Right cardiac atrium (tissue), 5 donors: ENCODE data around the gene RBSN. TPM values are rescaled to one million over a fixed set of nuclear protein-coding genes. Genes with fewer than 3 reads are reported as not detected.
A peak's percentile ranks its signal among the peaks of the same experiment; 100 is the strongest.
"Not testable (repeated sequence)": the region's sequence is repeated elsewhere in the genome, so short reads cannot be mapped to it uniquely, and the experiment has no call there.

Experiments
- ATAC-seq, 2 donors: fragments of 200-7000 bp; cut with Tn5 transposase; one replicate each; pipeline versions ENCODE4 v1.8.0 to v1.9.1; 2020; ENCODE audit warnings: moderate library complexity in 2 of 2, mild to moderate bottlenecking in 1 of 2
- DNase-seq, 3 donors: peaks; one replicate each; pipeline ENCODE4 v3.0.0-alpha.2; 2020
- H3K27ac ChIP-seq: one replicate; pipeline ENCODE4 v1.5.1; 2013; ENCODE audit warnings: mild to moderate bottlenecking, low read length, control low read depth, moderate library complexity
- H3K27me3 ChIP-seq: one replicate; pipeline ENCODE4 v1.6.1; 2013; ENCODE audit not compliant: control insufficient read depth, insufficient read depth
- H3K4me1 ChIP-seq: one replicate; pipeline ENCODE4 v1.6.1; 2013; ENCODE audit warnings: low read length; ENCODE audit not compliant: control insufficient read depth, insufficient read depth
- H3K4me3 ChIP-seq: one replicate; pipeline ENCODE4 v1.5.1; 2013; ENCODE audit warnings: low read length, control low read depth
- H3K9me3 ChIP-seq: one replicate; pipeline ENCODE4 v1.6.1; 2013; ENCODE audit warnings: low read length; ENCODE audit not compliant: control insufficient read depth
- WGBS: extraction: QIAGEN DNeasy Blood & Tissue Kit; methylation state at CpG from one replicate; pipeline ENCODE4 v1.1.7; 2013; 5-methylcytosine and 5-hydroxymethylcytosine counted together
- intact Hi-C, 4 donors: fragments of 100-400 bp; cut with DNase I; formaldehyde crosslinking; loops; one replicate each; pipeline versions ENCODE4 v1.11.0 to v1.14.0; 2022 to 2023
- long read RNA-seq, 4 donors: library from polyadenylated mRNA; unstranded; transcript quantifications; one replicate each; pipeline ENCODE4 v2.0.0, GENCODE V29; 2020 to 2021
- polyA plus RNA-seq: library from polyadenylated mRNA; stranded (reverse); fragments of 200-250 nt; gene quantifications from one replicate; pipeline ENCODE4 v1.2.3, GENCODE V29; 2013
- total RNA-seq, 4 donors: library from RNA; stranded (reverse); fragmentation: NEBNext Ultra II Directional; extraction: Animal tissue kit (Norgen Biotek cat#: 25700); gene quantifications; one replicate each; pipeline ENCODE4 v1.2.1, GENCODE V29; 2021
- donor health status: healthy with polysubstance abuse.
- donor health status: DM: no; HTN: yes; CAD: no.
- donor health status: DM: no; HTN: no; CAD: no.
- donor health status: DM: no; HTN: yes; CAD: no; lungs with severe emphysema.
- donor health status: DM: yes; HTN: yes; CAD: no.

Gene RBSN
- total RNA-seq = 10 to 100 TPM; 20.1 to 26.7 (median 20.5) TPM
- polyA plus RNA-seq = 7.3 TPM
- long read RNA-seq, donor 1, full-length matches to known transcripts = 5 of 26 reads
- long read RNA-seq, donor 1, partial matches to known transcripts = 9 of 26 reads
- long read RNA-seq, donor 1, other reads (novel, unspliced or antisense) = 12 of 26 reads
- long read RNA-seq, donor 2, partial matches to known transcripts = 2 of 4 reads
- long read RNA-seq, donor 2, other reads (novel, unspliced or antisense) = 1 of 4 reads
- long read RNA-seq, donor 3, full-length matches to known transcripts = 3 of 73 reads
- long read RNA-seq, donor 3, partial matches to known transcripts = 42 of 73 reads
- long read RNA-seq, donor 3, other reads (novel, unspliced or antisense) = 28 of 73 reads
- long read RNA-seq, donor 4, full-length matches to known transcripts = 5 of 7 reads
- long read RNA-seq, donor 4, partial matches to known transcripts = 0 of 7 reads
- long read RNA-seq, donor 4, other reads (novel, unspliced or antisense) = 2 of 7 reads

GRCh38 chr3:15098503-15099363, at the start of gene RBSN:
TSS of gene RBSN (minus strand) at chr3:15099148. CDS start at chr3:15096120, 3,028 bp downstream.
- ATAC-seq = peak; percentile 87 to 88
- DNase-seq = peak; percentile 96 to 98 (median 98)
- peak within 1 kb of the TSS; percentile 76 for H3K27ac ChIP-seq
- under 1% methylated on average over 72 of the region's 72 CpGs for WGBS
- peak within 1 kb of the TSS; percentile 62 for H3K4me3 ChIP-seq
- intact Hi-C loops = no loop called here
- H3K4me1 ChIP-seq = peaks cover 5% of the 10 kb centered on the region
- no peaks in the 10 kb centered on the region for H3K27me3 ChIP-seq
- H3K9me3 ChIP-seq = no peaks in the 10 kb centered on the region

DNA sequence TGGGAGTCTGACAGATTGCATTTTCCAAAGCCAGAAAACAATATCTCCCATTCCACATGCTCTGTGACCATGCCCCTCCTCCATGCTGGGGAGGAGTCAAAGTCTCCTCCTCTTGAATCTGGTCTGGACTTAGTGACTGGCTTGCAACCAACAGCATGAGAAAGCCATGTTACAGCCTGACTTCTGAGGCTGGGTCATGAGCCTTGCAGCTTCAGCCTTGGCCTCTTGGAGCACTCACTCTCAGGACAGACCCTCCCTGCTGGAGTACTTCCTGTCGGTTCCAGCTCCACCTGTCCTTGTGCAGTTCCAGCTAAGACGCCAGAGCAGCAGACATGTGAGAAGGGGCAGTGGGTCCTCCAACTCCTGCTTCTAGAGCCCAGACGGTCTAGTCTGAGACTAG, 49.7 kb upstream of the RBSN start:
- Histone ChIP-seq H3K9me3 (no peaks in the 10 kb centered on the region), H3K27ac (no peak overlapping the region), H3K4me1 (no peaks in the 10 kb centered on the region), H3K4me3 (no peak overlapping the region), H3K27me3 (no peaks in the 10 kb centered on the region)
- 32% methylated on average over 3 of the region's 3 CpGs for WGBS
- DNase-seq = no peak
- intact Hi-C loops = no loop called here
- ATAC-seq = no peak

DNA sequence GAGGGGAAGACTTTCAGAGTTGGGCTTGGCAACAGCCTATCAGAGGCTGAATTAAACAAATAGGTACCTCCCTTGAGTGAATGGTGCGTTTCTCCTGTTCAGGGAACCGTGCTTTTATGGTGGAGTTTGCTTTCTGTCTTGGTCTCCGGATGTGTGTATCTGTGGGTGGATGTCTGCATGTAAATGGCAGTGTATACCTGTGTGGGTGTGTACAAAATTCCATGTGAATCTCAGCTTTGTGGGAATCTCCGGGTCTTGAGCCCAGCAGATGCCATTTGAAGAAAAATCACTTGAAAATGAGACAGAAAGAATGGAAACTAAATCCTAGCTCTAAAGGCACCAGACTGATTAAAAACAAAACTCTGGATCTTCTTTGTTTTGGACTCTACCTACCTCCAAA, 37.9 kb upstream of the RBSN start:
- H3K9me3 ChIP-seq, H3K4me1 ChIP-seq, H3K4me3 ChIP-seq, H3K27ac ChIP-seq, H3K27me3 ChIP-seq, DNase-seq, ATAC-seq, intact Hi-C loops: not testable (repeated sequence)
- WGBS = 73% methylated on average over 4 of the region's 4 CpGs

- ATAC-seq, intact Hi-C loops, DNase-seq, H3K27ac ChIP-seq, H3K27me3 ChIP-seq, H3K4me1 ChIP-seq, H3K9me3 ChIP-seq, H3K4me3 ChIP-seq: not testable (repeated sequence)
- 92% methylated on average over 2 of the region's 2 CpGs for WGBS
Observed at GRCh38 chr3:15134968-15135367, 36.0 kb upstream of the RBSN start.

DNA sequence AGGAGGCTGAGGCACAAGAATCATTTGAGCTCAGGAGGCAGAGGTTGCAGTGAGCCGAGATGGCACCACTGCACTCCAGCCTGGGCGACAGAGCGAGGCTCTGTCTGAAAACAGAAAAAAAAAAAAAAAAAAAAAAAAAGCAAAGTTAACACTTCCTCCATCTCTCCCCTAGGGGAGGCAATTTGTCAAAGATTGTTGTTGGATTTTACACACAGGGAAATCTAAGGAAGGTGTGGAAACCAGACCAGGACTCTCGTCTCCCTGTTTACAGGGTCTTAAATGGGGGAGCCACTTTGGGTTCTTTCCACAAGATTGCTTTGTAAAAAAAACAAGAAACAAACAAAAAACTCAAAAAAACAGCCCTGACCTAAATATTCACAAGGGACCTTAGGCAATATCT, 29.5 kb upstream of the RBSN start:
- DNase-seq, intact Hi-C loops, H3K27ac ChIP-seq, H3K9me3 ChIP-seq, ATAC-seq, H3K4me3 ChIP-seq, H3K27me3 ChIP-seq, H3K4me1 ChIP-seq: not testable (repeated sequence)
- no CpG with 5 or more reads among the region's 4 CpGs for WGBS

DNA sequence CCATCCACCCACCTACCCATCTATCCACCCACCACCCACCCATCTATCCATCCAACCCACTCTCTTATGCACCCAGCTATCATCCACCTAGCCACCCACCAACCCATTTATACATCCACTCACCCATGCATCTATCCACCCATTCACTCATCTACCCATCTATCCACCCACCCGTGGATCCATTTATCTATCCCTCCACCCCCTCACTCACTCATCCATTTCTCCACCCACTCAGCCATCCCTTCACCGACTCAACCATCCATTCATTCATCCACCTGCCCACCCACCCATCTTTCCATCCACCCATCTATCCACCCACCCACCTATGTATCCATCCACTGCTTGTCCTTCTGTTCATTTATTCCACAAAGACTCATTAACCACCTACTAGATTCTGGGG, 28.0 kb upstream of the RBSN start:
- H3K4me1 ChIP-seq, DNase-seq, H3K27ac ChIP-seq, intact Hi-C loops, ATAC-seq, H3K9me3 ChIP-seq, H3K27me3 ChIP-seq, H3K4me3 ChIP-seq: not testable (repeated sequence)
- WGBS = 81% methylated on average over 2 of the region's 2 CpGs

DNA sequence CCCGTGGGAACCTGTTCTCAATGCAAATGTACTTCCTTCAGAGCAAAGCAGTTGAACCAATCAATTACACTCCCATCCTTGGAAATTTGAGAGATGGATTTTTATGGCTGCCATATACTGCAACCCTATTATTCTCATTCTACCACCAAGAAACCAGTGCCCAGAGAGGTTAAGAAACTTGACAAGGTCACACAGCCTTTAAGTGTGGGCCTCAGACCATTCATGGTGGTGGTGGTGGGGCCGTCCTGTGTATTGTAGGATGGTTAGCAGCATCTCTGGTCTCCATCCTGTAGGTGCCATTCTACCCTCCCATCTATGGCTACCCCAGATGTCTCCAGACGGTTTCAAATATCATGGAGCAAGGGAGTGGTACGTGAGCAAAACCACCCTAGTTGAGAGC, 23.4 kb upstream of the RBSN start:
- Histone ChIP-seq H3K27ac (no peak overlapping the region), H3K4me3 (no peak overlapping the region), H3K9me3 (no peaks in the 10 kb centered on the region), H3K4me1 (no peaks in the 10 kb centered on the region), H3K27me3 (no peaks in the 10 kb centered on the region)
- WGBS = 89% methylated on average over 4 of the region's 4 CpGs
- DNase-seq = no peak
- intact Hi-C loops = no loop called here
- ATAC-seq = no peak

DNA sequence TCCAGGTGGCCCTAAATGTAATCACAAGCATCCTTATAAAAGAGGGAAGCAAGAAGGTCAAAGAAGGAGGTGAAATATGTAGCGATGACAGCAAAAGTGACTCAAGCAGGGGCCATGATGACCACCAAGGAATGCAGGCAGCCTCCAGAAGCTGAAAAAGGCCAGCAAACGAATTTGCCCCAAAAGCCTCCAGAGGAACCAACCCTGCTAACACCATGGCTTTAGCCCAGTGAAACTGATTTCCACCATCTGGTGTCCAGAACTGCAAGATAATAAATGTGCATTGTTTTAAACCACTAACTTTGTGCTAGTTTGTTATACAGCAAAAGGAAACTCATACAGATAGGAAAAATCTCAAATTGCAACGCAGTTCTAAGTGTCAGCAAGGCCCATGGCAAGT, 23.0 kb upstream of the RBSN start:
- H3K27ac ChIP-seq = no peak overlapping the region
- WGBS = 66% methylated on average over 3 of the region's 3 CpGs

GRCh38 chr3:15120986-15121385, 22.0 kb upstream of the RBSN start:
- H3K9me3 ChIP-seq = no peaks in the 10 kb centered on the region
- intact Hi-C loops = no loop called here
- no peak overlapping the region for H3K27ac ChIP-seq
- no peak overlapping the region for H3K4me3 ChIP-seq
- no peak for ATAC-seq
- no peak for DNase-seq
- H3K27me3 ChIP-seq = no peaks in the 10 kb centered on the region
- WGBS = 30% methylated on average over 2 of the region's 2 CpGs
- H3K4me1 ChIP-seq = no peaks in the 10 kb centered on the region

More for the DNA sequence above, 23.0 kb upstream of the RBSN start:
- intact Hi-C loops = no loop called here
- no peak overlapping the region for H3K4me3 ChIP-seq
- no peak for ATAC-seq
- H3K9me3 ChIP-seq = no peaks in the 10 kb centered on the region
- no peaks in the 10 kb centered on the region for H3K27me3 ChIP-seq
- DNase-seq = no peak
- H3K4me1 ChIP-seq = no peaks in the 10 kb centered on the region

DNA sequence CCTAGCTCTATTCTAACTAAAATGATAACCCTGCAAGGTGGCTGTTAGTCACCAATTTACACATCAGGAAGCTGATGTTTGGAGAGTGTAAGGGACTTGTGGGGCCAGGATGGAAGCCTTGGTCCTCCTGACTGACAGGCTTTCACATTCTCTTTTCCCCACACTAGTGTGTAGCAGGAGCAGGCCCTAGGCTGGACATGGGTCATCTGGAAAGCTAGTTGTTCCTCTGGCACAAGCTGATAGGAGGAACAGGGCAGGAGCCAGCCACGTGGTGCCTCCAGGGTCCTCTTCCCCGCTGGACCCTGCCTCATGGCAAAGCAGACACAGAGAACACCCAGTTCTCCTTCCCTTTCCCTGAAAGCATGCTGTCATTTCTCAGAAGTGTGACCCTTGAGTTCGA, 18.1 kb upstream of the RBSN start:
- Histone ChIP-seq H3K9me3 (no peaks in the 10 kb centered on the region), H3K27me3 (no peaks in the 10 kb centered on the region), H3K4me3 (no peak overlapping the region), H3K27ac (no peak overlapping the region), H3K4me1 (no peaks in the 10 kb centered on the region)
- DNase-seq (no peak), ATAC-seq (no peak)
- 75% methylated on average over 3 of the region's 3 CpGs for WGBS
- intact Hi-C loops = no loop called here

DNA sequence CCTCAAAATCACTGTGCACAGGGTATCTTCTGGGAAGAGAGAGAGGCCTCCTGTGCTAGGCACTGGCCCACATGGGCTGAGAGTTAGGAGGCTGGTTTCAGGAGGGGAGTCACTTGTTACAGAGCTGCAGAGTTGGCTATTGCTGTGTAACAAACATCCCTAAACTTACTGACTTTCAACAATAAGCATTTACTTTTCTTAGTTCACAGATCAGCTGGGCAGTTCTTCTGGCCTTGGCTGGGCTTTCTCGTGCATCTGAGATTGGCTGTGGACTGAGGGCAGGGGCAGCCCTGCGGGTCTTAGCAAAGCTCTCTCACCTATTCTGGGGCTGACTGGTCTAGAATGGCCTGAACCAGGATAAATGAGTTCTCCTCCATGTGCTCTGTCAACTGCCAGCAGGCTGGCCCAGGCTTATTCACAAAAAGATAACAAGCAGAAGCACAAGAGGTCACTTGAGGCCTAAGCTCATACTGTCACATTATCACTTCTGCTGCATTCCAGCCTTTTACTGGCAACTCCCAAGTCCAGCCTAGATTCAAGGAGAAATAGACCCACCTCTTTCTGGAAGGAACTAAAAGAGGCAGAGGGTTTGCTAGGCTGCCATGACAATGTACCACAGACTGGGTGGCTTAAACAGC, 17.2 kb upstream of the RBSN start:
- Histone ChIP-seq H3K4me1 (no peaks in the 10 kb centered on the region), H3K27ac (no peak overlapping the region), H3K27me3 (no peaks in the 10 kb centered on the region), H3K9me3 (no peaks in the 10 kb centered on the region), H3K4me3 (no peak overlapping the region)
- 87% methylated on average over 2 of the region's 2 CpGs for WGBS
- ATAC-seq (peak; percentile 27 to 42), DNase-seq (no peak)
- intact Hi-C loops = no loop called here
